Cardiac fibroblast (primary cell): Measurements from ENCODE around the gene OGFOD3.
"Not testable (repeated sequence)": the region's sequence is repeated elsewhere in the genome, so short reads cannot be mapped to it uniquely, and the experiment has no call there.

Experiments used
- DNase-seq, 2 donors: peaks; one replicate each; pipeline versions ENCODE4 v3.0.0 to v3.0.0-alpha.2; 2010; ENCODE audit warnings: low read depth in 2 of 2
- H3K4me3 ChIP-seq, 2 donors: replicated peaks in 1 of 2; 1 replicate in 1 of 2; 2 replicates in 1 of 2; pipeline ENCODE4 v1.5.1; 2011; ENCODE audit warnings: low read depth in 2 of 2, low read length in 2 of 2, mild to moderate bottlenecking in 2 of 2, moderate library complexity in 1 of 2
- CTCF ChIP-seq: IDR thresholded peaks from one replicate; pipeline ENCODE4 v1.5.1; 2011; ENCODE audit warnings: low read depth, mild to moderate bottlenecking, low read length, inconsistent platforms

OGFOD3 gene

GRCh38 chr17:82418001-82418986, at the start of gene OGFOD3, which contains the start of gene HEXD:
OGFOD3 (minus strand) TSS chr17:82418586; CDS start chr17:82418485, 101 bp downstream.
HEXD (plus strand) TSS chr17:82418347; CDS start chr17:82419800, 1,453 bp downstream.
- no peak for TF ChIP-seq CTCF
- H3K4me3 ChIP-seq: peak within 1 kb of the TSS; percentile 82
- peak; percentile 71 to 81 for DNase-seq

GRCh38 chr17:82465023-82465603, 46.7 kb upstream of the OGFOD3 start:
- no peak for TF ChIP-seq CTCF
- no peak for DNase-seq

GRCh38 chr17:82464567-82464929, 46.2 kb upstream of the OGFOD3 start:
- DNase-seq: no peak
- TF ChIP-seq CTCF: no peak
- H3K4me3 ChIP-seq: no peak overlapping the region

More at GRCh38 chr17:82465023-82465603, 46.7 kb upstream of the OGFOD3 start:
- no peak overlapping the region for H3K4me3 ChIP-seq

- no peak overlapping the region for H3K4me3 ChIP-seq
- no peak for TF ChIP-seq CTCF
- no peak for DNase-seq
These were observed 45.7 kb upstream of the OGFOD3 start for GRCh38 chr17:82463925-82464566.

- TF ChIP-seq CTCF: no peak
- no peak overlapping the region for H3K4me3 ChIP-seq
- DNase-seq: no peak
These were observed 45.0 kb upstream of the OGFOD3 start for GRCh38 chr17:82463391-82463790.

GRCh38 chr17:82461827-82462524, 43.6 kb upstream of the OGFOD3 start:
- DNase-seq: no peak
- TF ChIP-seq CTCF: no peak
- H3K4me3 ChIP-seq: no peak overlapping the region

GRCh38 chr17:82459936-82460335, 41.5 kb upstream of the OGFOD3 start:
- not testable (repeated sequence) for H3K4me3 ChIP-seq, DNase-seq
